HG03108 (cell line): ENCODE data around the gene IYD.
"Not testable (repeated sequence)": the region's sequence is repeated elsewhere in the genome, so short reads cannot be mapped to it uniquely, and the experiment has no call there.

Experiments used
- ATAC-seq: cut with Tn5 transposase; IDR thresholded peaks from one replicate; pipeline ENCODE4 v1.9.1; 2021; ENCODE audit warnings: moderate library complexity; ENCODE audit not compliant: unreplicated experiment

The IYD gene

DNA sequence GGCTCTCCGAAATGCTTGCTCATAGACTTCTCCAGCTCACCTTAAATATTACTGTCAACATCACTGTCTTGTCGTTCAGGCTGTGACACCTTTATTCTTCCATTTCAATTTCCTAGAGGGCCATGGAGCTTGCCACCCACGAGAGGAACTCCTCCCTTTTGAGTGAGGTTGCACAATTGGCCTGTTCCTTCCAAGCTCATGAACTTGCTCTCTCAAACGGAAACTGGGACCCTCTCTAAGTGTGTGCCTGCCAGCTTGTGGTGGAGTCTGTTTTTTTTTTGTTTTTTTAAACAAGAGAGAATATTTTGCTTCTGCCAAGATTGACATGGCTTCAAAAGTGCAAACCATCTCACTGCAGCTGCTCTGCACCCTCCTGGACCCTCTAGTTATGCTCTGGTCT is 19.3 kb upstream of the IYD start:
- ATAC-seq: no peak

DNA sequence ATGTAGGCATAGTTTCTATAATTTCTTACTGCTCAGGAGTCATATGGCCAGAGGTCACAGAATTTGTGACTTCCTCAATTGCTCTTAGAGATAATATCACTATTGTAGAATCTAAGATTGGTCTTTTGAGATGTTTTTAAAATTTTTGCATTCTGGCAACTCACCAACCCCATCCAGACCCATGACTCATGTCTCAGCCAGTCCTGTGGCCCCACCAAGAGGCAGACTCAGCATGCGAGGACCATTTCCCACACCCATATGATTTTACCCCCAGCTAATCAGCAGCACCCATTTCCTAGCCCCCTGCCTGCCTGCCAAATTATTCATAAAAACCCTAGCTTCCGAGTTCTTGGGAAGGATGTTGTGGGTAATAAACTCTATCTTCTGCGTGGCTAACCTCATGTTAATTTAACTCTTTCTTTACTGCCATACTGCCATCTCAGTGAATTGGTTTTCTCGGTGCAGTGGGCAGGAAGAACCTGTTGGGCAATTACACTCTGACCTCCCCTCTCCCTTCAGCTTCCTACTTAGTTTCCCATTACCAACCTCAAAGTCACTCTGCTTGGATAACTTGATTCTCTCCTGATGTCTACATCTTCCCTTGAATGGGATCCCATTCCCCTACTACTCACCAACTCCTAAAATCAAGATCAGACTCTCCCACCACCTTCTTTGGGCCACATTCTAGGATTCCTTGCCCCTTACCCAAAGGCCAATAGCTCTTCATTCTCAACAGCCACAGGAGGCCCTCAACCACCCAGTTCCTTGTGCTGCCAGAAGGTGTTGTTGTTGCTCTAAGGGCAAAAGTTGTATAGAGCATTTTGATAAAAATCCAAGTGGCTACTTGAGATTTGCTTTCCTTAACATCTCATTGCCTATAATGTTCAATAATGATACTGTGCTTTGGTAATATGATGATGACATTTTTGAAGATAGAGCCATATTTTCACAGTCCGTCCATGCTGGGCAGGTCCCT is 16.2 kb upstream of the IYD start:
- no peak for ATAC-seq

DNA sequence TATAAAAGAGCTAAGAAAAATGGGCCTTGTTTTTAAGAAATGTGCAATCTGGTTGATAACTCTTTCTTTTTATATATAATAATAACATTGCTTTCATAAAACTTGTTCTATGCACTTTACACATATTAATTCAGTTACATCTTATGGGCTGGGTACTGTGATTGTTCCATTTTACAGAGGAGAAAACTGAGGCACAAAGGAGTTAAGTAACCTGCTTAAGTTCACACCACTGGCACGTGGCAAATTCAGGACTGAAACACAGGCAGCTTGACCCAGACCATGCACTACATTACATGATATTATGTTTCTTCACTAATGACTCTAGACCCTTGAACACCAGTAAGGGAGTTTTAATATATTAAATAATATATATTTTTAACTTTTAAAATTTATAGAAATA is 15.4 kb upstream of the IYD start:
- no peak for ATAC-seq

DNA sequence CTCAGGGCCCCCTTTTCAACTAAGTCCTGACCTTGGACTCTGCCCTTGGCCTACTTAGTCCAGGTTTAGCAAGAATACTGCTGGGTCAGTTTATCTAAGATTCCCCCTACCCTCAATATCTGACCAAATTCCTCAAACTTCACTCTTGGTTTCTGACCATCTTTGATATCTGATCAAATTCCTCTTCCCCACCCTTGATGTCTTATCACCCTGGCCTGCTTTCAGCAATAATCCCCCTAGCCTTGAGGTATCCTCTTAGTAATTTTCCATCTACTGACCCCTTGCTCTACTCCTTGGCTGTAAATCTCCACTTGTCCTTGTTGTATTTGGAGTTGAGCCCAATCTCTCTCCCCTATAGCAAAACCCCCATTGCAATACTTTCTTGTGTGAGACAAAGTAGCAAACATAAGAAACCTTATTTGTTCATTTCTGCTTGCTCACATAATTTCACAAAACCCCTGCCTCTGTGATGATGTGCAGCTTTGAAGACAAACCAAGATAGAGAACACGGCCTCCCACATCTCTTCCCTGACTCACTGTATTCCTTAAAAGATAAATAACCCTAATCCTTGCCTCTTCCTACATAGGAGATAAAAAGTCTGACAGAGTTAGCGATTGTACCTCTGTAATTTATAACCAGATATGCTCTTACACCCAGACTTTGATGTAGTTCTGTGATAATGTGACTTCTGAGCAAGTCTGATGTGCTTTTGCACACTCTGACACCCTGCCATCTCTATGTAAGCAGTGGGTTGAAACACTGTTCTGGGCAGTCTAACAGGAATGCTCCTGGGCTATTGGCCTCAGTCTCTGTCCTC is 13.8 kb upstream of the IYD start:
- no peak for ATAC-seq

DNA sequence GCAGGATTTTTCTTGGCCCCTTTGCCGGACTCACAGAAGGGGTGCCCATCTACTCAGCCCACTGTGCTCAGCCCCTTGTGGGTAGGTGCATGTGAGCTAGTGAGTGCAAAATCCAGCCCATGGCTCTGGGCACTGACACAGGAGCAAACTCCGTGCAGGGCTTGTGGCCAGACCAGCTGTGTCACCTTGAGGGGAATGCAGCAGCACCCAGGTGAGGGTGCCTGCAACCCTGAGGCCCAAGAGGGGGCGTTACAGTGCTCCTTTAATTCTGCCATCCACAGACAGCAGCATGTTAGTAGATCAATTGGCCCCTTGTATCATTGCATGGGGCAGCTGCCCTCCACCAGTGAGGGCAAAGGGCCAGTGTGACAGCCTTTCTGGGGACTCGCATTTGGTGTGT is 12.9 kb upstream of the IYD start:
- ATAC-seq: no peak

DNA sequence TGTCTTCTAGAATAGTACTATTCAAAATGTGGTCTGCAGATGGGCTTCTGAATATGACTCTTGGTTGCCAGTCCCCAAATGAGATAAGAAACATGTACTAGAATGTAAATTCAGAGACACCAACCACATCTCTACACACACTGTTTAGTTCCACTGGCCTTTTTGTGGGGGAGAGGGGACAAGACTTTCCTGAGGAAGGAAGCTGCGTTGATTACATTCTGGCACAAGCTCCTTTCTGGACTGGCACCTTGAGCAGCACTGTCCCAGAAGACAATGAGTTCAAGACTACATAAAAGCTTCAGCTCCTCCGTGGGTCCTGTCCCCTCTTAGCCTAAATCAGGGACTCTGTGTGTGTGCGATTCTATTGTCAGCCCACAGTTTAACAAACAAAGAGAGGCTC is 6.9 kb upstream of the IYD start:
- no peak for ATAC-seq

DNA sequence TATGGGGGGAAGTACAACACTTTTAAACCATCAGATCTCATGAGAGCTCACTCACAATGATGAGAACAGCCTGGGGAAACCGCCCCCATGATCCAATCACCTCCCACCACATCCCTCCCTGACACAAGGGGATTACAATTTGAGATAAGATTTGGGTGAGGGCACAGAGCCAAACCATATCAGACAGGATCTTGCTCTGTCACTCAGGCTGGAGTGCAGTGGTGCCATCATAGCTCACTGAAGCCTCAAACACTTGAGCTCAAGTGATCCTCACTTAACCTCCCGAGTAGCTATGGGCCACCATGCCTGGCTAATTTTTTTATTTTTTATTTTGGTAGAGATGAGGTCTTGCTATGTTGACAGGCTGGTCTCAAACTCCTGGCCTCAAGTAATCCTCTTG is 5.1 kb upstream of the IYD start:
- ATAC-seq: no peak

DNA sequence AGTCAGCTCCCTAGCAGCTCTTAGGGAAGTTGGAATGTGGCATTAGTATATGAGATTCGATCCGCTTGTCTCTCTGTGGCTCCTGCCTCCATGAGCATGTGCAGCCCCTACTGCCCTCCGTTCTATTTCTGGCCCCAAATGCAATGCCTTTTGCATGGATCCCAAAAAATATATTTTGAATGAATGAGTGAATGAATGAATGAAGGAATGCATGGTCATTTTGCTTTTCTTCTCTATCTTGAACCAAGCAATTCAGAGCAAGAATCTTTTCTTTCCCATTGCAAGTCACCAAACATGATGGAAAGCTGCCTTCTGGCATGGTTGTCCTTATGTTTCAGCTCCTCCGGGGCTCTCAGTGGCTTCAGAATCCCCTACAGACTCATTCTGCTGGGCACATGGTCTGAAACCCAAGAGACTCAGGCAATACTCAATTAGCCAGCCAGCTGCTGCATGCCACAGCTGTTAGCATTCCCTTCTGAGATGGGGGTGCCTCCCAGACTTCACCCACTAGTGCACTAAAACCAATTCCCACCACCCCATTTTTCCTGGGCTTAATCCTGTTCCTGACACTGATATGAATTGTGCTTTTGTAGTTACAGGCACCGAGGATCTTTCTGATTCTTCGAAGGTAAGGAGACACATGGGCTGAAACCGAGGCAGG is 2.6 kb upstream of the IYD start:
- ATAC-seq: no peak

DNA sequence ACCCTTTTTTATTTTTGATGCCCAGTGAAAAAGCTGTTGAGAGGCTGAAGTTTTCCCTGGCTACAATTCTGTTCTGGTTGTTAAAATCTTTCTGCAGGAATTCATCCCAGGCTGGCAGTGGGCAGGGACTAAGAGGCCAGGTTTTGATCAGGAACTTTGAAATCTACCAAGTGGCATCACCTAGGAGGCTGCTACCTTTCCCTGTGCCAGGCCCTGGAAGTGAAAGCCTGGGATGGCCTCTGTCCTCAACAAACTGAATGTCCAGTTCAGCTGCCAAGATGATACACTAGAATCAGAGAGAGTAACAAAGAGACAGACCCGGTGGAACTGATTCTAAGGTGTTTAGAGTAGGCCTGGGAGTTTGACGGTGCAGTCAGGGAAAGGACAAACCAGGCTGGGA is 596 bp downstream of the IYD start:
- ATAC-seq: no peak

DNA sequence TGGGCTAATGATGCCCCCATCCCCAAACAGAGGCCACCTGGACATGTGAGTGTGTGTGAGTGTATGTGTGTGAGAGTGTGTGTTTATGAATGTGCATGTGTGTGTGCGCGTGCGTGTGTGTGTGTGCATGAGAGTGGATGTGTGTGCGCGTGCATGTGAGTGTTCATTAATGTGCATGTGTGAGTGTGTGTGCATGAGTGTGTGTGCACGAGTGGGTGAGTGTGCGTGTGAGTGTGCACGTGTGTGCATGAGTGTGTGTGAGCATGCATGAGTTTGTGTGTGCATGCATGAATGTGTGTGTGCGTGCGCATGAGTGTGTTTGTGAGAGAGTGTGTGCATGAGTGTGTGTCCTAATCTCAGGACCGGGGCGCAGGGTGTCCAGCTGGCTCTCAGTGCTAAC is 1.3 kb downstream of the IYD start:
- ATAC-seq: no peak

DNA sequence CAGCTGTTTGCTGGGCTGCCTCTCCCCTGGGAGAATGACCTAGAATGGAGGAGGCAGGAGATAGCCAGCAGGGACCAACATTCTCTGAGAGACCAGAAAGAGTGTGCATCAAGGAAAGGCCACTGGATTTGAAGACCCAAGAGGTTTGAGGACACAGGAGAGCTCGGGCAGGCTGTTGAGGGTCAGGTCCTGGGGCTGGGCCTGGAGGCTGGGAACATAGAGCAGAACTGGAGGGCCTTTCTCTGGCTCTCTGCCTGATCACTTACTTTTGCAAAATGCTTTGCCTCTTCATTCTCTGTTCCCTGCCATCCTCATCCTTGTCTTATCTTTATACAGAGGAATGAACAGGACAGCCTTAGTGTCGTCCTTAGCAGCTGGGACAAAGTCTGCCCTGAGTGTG is 2.5 kb downstream of the IYD start:
- ATAC-seq: no peak

DNA sequence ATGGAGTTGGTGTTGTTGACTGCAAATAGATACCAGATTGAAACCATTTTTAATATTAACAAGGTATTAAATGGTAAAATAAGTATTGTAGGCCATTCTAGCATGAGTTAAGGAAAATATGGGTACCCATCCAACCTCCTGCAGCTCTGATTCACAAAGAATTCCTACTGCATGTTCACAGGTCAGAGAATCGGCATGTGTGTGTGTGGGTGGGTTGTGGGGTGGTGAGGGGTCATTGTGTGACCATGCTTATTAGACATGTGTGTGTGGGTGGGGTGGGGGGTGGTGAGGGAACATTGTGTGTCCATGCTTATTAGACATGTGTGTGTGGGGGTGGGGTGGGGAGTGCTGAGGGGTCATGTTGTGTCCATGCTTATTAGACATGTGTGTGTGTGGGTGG is 3.2 kb downstream of the IYD start:
- ATAC-seq: no peak

DNA sequence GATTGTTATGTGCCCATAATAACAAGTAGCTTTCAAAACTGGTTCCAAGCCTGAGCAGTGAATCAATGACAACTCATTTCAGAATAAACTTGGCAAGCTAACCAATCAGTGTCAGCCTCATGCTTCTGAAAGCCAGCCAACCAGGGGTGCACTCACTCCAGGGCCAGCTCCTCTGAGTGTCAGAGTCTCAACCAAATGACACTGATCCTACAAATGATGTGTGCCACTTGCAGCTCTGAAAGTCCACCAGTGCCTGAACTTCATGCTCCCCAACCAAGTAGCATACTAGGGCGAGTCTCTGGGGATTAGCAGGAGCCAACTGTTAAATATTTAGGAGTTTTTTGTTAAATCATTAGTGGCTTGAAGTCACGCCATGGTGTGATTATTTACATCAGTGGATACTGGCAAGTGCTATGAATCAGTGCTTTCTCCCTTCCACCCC is 4.5 kb downstream of the IYD start:
- ATAC-seq: no peak

DNA sequence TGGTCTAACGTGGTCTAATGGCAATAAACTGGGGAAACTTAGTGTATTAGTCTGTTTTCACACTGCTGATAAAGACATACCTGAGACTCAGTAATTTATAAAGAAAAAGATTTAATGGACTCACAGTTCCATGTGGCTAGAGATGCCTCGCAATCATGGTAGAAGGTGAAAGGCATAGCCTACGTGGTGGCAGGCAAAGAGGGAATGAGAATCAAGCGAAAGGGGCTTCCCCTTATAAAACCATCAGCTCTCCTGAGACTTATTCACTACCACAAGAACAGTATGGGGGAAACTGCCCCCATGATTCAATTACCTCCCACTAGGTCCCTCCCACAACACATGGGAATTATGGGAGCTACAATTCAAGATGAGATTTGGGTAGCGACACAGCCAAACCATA is 5.5 kb downstream of the IYD start:
- not testable (repeated sequence) for ATAC-seq

DNA sequence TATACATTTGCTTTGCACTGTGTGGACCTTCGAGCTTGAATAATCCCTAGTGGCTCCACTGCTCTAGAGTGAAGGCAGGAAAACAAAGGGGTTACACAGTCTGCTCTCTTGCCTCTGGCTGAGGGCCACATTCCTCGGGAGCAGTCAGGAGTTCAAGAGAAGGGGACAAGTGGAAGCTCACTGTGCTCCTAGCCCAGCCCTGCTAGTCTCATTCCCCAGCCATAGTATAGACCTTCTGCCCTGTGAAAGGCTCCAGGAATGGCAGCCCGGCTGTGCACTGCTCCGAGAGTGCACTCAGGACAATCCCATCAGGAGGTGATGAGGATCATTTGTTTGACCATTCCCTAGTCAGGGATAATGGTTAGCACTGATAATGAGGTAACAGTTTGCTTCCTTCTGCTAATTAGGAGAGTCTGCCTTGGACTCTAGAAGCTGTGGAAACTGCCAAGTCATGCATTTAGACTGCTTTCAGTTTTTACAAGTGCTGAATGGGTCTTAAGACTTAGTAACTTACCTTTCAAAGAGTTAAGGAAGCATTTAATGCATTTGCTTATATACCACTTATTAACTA is 8.5 kb downstream of the IYD start:
- no peak for ATAC-seq

DNA sequence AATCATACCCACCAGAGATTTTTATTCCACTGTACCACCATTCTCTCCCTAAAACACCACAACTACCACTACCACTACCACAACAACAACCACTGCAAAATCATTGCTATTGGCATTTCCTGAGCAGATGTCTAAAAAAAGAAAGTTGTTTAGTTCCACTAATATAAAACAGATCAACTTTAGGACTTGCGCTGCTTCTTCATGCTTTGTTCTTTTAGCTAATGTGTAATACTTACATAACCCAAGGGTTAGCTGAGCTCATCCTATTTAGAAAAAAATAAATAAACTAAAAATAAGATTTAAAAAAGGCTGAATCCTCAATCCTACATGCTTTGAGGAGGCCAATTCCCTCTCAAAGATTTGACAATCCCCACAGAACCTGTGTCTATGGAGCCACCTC is 11.4 kb downstream of the IYD start:
- ATAC-seq: no peak

DNA sequence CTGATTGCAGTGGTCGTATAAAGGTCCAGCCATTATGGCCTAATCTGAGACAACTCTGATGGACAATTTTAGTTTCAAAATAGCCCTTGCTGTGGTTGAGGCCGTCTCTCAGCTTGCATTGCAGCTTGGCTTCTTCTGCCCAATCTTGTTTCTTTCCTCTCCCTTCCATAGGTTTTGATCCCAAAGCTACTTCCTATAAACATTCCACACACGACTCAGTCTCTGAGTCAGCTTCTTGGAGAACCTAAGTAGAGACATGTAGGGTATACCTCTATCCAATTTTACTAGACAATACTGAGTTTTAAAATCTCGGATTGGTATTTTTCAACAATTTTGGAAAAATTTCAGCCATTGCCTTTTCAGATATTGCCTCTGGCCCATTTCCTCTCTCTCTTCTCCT is 13.4 kb downstream of the IYD start:
- no peak for ATAC-seq

DNA sequence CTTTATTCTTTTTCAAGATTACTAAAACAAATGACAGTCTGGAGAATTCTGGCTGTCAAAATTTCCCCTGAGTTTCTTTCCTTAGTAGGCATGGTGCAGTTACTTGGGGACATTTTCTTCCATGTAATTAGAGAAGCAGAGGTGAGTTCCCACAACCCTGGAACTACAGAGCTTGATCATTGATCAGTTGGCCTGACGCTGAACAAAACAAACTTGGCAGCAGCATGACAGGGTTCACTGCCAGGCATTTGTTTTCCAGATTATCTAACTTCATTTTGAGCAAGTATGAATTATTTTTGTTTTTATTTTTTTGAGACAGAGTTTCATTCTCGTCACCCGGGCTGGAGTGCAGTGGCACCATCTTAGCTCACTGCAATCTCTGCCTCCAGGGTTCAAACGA is 22.6 kb downstream of the IYD start:
- no peak for ATAC-seq

DNA sequence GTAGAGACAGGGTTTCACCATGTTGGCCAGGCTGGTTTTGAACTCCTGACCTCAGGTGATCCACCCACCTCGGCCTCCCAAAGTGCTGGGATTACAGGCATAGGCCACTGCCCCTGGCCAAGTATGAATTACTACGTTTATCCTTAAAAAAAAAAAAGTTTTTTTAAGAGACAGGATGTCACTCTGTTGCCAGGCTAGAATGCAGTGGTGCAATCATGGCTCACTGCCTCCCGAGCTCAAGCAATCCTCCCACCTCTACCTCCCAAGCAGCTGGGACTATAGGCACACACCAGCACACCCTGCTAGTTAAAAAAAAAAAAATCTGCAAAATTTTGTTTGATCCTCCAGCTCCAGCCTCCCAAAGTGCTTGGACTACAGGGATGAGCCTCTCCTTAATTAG is 23.1 kb downstream of the IYD start:
- no peak for ATAC-seq

DNA sequence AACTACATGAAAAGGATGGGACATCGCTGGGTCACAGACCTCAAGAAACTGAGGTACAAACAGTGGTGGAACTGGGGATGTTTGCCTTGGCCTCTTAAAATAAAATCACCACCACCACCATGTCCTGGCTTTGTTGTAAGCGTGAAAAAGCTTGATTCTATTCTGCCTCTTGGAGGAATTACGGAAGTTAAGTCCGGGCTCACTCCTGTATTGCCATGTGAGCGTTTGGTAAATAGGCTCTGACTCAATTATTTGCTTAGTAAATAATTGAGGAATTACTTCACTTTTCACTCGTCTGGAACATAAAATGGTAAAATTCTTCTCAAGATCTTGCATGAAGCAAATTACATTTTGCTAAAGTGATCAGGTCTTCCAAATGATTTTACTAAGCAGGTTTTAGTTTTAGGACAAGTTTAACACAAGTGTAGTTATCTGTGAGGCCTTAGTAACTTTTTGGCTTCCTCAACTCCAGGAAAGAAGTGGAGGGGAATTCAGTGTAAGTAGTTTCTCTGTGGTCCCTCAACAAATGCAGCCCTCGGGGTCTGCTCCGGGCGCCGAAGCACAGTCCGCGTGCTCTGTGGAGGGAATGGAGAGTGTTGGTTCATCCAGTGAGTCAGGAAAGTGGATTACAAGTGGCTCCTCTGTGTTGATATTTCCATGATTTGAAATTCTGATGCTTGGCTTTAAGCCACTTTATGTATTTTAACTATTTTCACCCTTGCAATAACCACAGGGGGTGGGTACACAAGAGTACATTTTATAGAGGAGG is 23.8 kb downstream of the IYD start:
- no peak for ATAC-seq
